M059J (cell line): ENCODE results near the gene IL17B. TPM values are rescaled to one million over a fixed set of nuclear protein-coding genes. Genes with fewer than 3 reads are reported as not detected.

ENCODE experiments used
- DNase-seq: peaks from one replicate; pipeline ENCODE4 v3.0.0-alpha.2; 2012; ENCODE audit warnings: low read depth
- total RNA-seq: library from RNA; depleted of rRNA; stranded (reverse); fragments of >200 nt; shearing (Covaris generic); gene quantifications from 2 replicates; pipeline ENCODE4 v1.2.3, GENCODE V29; 2014

IL17B gene
- total RNA-seq, 1 experiment from 2014 or later: not detected

- no peak for DNase-seq
Measured at GRCh38 chr5:149376711-149377447, 2.2 kb downstream of the IL17B start.

- no peak for DNase-seq
Measured at GRCh38 chr5:149376104-149376503, 3.0 kb downstream of the IL17B start.

- no peak for DNase-seq
Measured at GRCh38 chr5:149375434-149375833, 3.7 kb downstream of the IL17B start.

GRCh38 chr5:149374801-149375200, 4.3 kb downstream of the IL17B start:
- DNase-seq: no peak

GRCh38 chr5:149374303-149374702, 4.8 kb downstream of the IL17B start:
- no peak for DNase-seq

GRCh38 chr5:149372932-149373331, 6.2 kb downstream of the IL17B start:
- DNase-seq: no peak

- no peak for DNase-seq
Measured at GRCh38 chr5:149372076-149372795, 6.9 kb downstream of the IL17B start.

GRCh38 chr5:149371296-149371962, 7.7 kb downstream of the IL17B start:
- peak; percentile 58 for DNase-seq

GRCh38 chr5:149370878-149371277, 8.2 kb downstream of the IL17B start:
- no peak for DNase-seq

GRCh38 chr5:149367972-149368645, 11.0 kb downstream of the IL17B start:
- no peak for DNase-seq

GRCh38 chr5:149367249-149367971, 11.7 kb downstream of the IL17B start:
- peak; percentile 76 for DNase-seq

- no peak for DNase-seq
Measured at GRCh38 chr5:149366169-149366729, 12.8 kb downstream of the IL17B start.

- no peak for DNase-seq
Measured at GRCh38 chr5:149365418-149365817, 13.7 kb downstream of the IL17B start.

- no peak for DNase-seq
Measured at GRCh38 chr5:149364719-149365118, 14.4 kb downstream of the IL17B start.

- DNase-seq: no peak
Measured at GRCh38 chr5:149363936-149364335, 15.2 kb downstream of the IL17B start.

- no peak for DNase-seq
Measured at GRCh38 chr5:149363358-149363757, 15.7 kb downstream of the IL17B start.

GRCh38 chr5:149362541-149362940, 16.6 kb downstream of the IL17B start:
- DNase-seq: no peak

- no peak for DNase-seq
Measured at GRCh38 chr5:149360272-149360671, 18.8 kb downstream of the IL17B start.

GRCh38 chr5:149358868-149359495, 20.1 kb downstream of the IL17B start:
- no peak for DNase-seq

GRCh38 chr5:149358294-149358651, 20.8 kb downstream of the IL17B start:
- peak; percentile 29 for DNase-seq
